Tibial nerve (tissue), 4 donors: ENCODE data around the gene GIPC3.

Experiments used
- CTCF ChIP-seq, 5 experiments: fragments of 200-600 bp in 3 of 5; fragments of 450-650 bp in 2 of 5; sonication (generic) in 3 of 5; IDR thresholded peaks; one replicate each; pipeline ENCODE4 v1.5.1; 2016 to 2019; ENCODE audit warnings: antibody characterized with exemption in 5 of 5, mild to moderate bottlenecking in 3 of 5, moderate library complexity in 2 of 5
- EP300 ChIP-seq, 2 donors: sonication (generic); formaldehyde crosslinking; IDR thresholded peaks; one replicate each; pipeline ENCODE4 v1.6.1; 2017; ENCODE audit warnings: antibody characterized with exemption in 2 of 2, mild to moderate bottlenecking in 1 of 2
- POLR2A ChIP-seq, 2 donors: fragments of 450-650 bp; IDR thresholded peaks; one replicate each; pipeline ENCODE4 v1.6.1; 2017; ENCODE audit warnings: antibody characterized with exemption in 2 of 2, mild to moderate bottlenecking in 2 of 2, moderate library complexity in 2 of 2

DNA sequence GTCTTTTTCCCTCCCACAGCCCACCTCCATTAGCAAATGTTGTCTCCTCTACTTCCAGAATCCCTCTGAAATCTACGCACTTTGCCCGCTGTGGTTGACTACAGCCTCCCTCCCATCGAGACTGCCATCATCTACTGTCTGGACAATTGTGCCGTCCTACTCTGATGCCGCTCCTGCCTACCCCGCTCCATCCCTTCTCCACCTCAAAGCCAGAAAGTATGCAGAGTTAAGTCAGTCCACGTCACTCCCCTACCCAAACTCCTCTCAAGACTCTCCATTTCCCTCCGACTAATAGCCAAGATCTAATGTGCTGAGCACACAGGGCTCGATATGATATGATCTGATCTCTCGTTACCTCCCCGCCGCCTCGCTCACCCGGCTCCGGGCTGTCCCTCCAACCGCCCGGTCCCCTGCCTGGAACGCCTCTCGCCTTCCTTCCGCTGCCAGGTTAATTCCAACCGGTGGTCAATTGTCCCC, 40.8 kb downstream of the GIPC3 start:
- no peak for TF ChIP-seq CTCF (IDR thresholded peaks at IDR 0.05)
- no peak for TF ChIP-seq POLR2A (IDR thresholded peaks at IDR 0.05)
- TF ChIP-seq EP300 (IDR thresholded peaks at IDR 0.05): no peak
